ENCODE data around the gene CHST9.

- TF ChIP-seq RELA (IDR thresholded peaks at IDR 0.05; ENCODE audit: borderline replicate concordance, partially characterized antibody) (no peak), DPF2 (IDR thresholded peaks at IDR 0.05) (no peak), ZNF24 (IDR thresholded peaks at IDR 0.05) (no peak), POLR2A (IDR thresholded peaks at IDR 0.05; ENCODE audit: low read depth, low read length) (no peak), HDGF (IDR thresholded peaks at IDR 0.05) (no peak), ZBTB33 (IDR thresholded peaks at IDR 0.05) (no peak)
- TF ChIP-seq, protein P1, sequence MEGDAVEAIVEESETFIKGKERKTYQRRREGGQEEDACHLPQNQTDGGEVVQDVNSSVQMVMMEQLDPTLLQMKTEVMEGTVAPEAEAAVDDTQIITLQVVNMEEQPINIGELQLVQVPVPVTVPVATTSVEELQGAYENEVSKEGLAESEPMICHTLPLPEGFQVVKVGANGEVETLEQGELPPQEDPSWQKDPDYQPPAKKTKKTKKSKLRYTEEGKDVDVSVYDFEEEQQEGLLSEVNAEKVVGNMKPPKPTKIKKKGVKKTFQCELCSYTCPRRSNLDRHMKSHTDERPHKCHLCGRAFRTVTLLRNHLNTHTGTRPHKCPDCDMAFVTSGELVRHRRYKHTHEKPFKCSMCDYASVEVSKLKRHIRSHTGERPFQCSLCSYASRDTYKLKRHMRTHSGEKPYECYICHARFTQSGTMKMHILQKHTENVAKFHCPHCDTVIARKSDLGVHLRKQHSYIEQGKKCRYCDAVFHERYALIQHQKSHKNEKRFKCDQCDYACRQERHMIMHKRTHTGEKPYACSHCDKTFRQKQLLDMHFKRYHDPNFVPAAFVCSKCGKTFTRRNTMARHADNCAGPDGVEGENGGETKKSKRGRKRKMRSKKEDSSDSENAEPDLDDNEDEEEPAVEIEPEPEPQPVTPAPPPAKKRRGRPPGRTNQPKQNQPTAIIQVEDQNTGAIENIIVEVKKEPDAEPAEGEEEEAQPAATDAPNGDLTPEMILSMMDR (IDR thresholded peaks at IDR 0.05 in 2 of 3, conservative IDR thresholded peaks at IDR 0.05 in 1 of 3; ENCODE audit: control insufficient read depth in 2 of 3, extremely low read depth in 1 of 3, insufficient read depth in 1 of 3, low read depth in 3 of 3, low read length in 3 of 3): no peak
Measured at GRCh38 chr18:26875040-26875654, 310.0 kb downstream of the CHST9 start.

Measured in GM12878 (cell line).